ENCODE results near the gene ATG16L2.
"Not testable (repeated sequence)": the region's sequence is repeated elsewhere in the genome, so short reads cannot be mapped to it uniquely, and the experiment has no call there.

Gene ATG16L2

GRCh38 chr11:72786305-72787215 lies 27.7 kb upstream of the ATG16L2 start:
- Histone ChIP-seq H3K4me1 (ENCODE audit: control insufficient read depth in 1 of 2, insufficient read depth in 1 of 2, low read depth in 1 of 2, low read length in 1 of 2) (peaks cover 37 to 41% of the 10 kb centered on the region in 2 experiments), H3K9me3 (no peaks in the 10 kb centered on the region), H3K4me3 (ENCODE audit: low read depth in 1 of 2, low read length in 1 of 2) (peak overlapping the region in 1 of 2 experiments; percentile 51), H3K27ac (peak overlapping the region; percentile 87), H3K27me3 (peaks cover 10% of the 10 kb centered on the region), H3K36me3 (no peaks in the 10 kb centered on the region)
- no peak for TF ChIP-seq CTCF (IDR thresholded peaks at IDR 0.05)

DNA sequence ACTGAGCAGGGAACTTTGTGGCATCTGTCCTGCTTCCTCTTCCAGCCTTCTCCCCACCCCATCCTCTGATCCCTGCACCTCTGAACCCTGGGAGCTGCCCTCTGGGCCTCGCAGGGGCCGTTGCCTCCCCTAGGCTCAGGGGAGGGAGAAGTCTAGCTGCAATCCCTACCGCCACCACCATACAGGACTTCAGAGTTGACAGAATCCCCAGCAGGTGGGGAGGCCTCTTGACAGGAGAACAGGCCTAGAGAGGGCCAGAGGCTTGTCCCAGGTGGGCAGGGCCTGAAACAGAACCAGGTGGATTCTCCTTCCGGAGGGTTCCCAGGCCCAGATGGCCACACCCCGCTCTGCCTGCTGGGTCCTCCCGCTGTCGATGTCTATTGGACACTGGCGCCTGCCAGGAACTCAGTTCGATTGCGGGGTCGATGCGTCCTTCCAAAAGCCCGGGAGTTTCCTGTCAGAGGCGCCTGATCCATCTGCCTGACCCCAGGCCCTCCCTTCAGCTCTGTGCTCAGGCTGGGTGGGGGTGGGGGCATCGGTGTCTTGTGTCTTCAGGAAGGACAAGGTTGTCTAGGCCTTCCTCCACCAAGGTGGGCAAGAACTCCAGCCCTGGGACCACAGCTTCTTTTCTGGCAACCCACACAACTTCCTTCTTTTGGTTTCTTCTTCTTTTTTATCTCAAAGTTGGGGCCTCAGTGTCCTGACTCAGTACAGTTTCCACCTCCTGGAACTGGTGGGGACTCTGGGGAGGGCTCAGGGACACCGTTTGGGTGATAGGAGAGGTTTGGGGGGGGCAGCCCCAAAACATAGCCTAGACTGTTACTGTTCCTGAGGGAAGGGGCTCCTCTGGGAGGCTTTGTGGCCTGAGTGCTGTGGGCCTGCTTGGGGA lies 26.8 kb upstream of the ATG16L2 start:
- peak overlapping the region; percentile 87 for H3K27ac ChIP-seq
- H3K4me1 ChIP-seq (ENCODE audit: control insufficient read depth in 1 of 2, insufficient read depth in 1 of 2, low read depth in 1 of 2, low read length in 1 of 2): peaks cover 35 to 37% of the 10 kb centered on the region in 2 experiments
- no peaks in the 10 kb centered on the region for H3K9me3 ChIP-seq
- H3K27me3 ChIP-seq: peaks cover 4% of the 10 kb centered on the region
- H3K36me3 ChIP-seq: no peaks in the 10 kb centered on the region
- H3K4me3 ChIP-seq (ENCODE audit: low read depth in 1 of 2, low read length in 1 of 2): peak overlapping the region; percentile 31 to 51
- TF ChIP-seq CTCF (IDR thresholded peaks at IDR 0.05): peak; percentile 38

DNA sequence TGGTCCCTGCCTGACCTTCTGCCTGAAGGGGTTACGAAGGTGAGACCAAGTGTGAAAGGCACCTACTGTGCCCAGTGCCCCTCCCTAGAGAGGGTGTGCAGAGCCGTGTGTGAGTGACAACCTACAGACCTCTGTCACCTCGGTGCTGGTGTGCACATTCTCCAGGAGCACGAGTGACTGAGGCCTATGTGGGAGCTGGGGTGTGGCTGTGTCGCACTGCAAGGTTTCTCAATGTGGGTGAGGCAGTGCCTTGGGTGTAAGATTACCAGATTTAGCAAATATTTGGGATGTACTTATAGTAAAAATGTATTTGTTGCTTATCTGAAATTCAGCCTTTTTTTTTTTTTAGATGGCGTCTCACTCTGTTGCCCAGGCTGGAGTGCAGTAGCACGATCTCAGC lies 26.0 kb upstream of the ATG16L2 start:
- Histone ChIP-seq H3K27me3 (no peaks in the 10 kb centered on the region), H3K4me3 (ENCODE audit: low read depth in 1 of 2, low read length in 1 of 2) (peak overlapping the region; percentile 31 to 51), H3K9me3 (no peaks in the 10 kb centered on the region), H3K27ac (peak overlapping the region; percentile 87), H3K4me1 (ENCODE audit: control insufficient read depth in 1 of 2, insufficient read depth in 1 of 2, low read depth in 1 of 2, low read length in 1 of 2) (peaks cover 41 to 44% of the 10 kb centered on the region in 2 experiments), H3K36me3 (no peaks in the 10 kb centered on the region)
- no peak for TF ChIP-seq CTCF (IDR thresholded peaks at IDR 0.05)

- H3K9me3 ChIP-seq: no peaks in the 10 kb centered on the region
- TF ChIP-seq CTCF (IDR thresholded peaks at IDR 0.05): no peak
- H3K27ac ChIP-seq: no peak overlapping the region
- H3K4me1 ChIP-seq (ENCODE audit: control insufficient read depth in 1 of 2, insufficient read depth in 1 of 2, low read depth in 1 of 2, low read length in 1 of 2): peaks cover 52 to 57% of the 10 kb centered on the region in 2 experiments
- H3K27me3 ChIP-seq: no peaks in the 10 kb centered on the region
- no peak overlapping the region for H3K4me3 ChIP-seq (ENCODE audit: low read depth in 1 of 2, low read length in 1 of 2)
- H3K36me3 ChIP-seq: no peaks in the 10 kb centered on the region
These were observed 24.6 kb upstream of the ATG16L2 start for GRCh38 chr11:72789493-72790131.

GRCh38 chr11:72791228-72791627 lies 23.0 kb upstream of the ATG16L2 start:
- H3K4me3 ChIP-seq (ENCODE audit: low read depth in 1 of 2, low read length in 1 of 2); H3K9me3 ChIP-seq; H3K27me3 ChIP-seq; H3K36me3 ChIP-seq; H3K27ac ChIP-seq: not testable (repeated sequence)
- peaks cover 64 to 67% of the 10 kb centered on the region in 2 experiments for H3K4me1 ChIP-seq (ENCODE audit: control insufficient read depth in 1 of 2, insufficient read depth in 1 of 2, low read depth in 1 of 2, low read length in 1 of 2)
